IPS-NIHi11 (cell line): ENCODE measurements around the gene SLC66A1.
"Not testable (repeated sequence)": the region's sequence is repeated elsewhere in the genome, so short reads cannot be mapped to it uniquely, and the experiment has no call there.

Experiments
- DNase-seq: peaks from one replicate; pipeline ENCODE4 v3.0.0; 2012; ENCODE audit warnings: mixed read lengths, low spot score

SLC66A1 gene

DNA sequence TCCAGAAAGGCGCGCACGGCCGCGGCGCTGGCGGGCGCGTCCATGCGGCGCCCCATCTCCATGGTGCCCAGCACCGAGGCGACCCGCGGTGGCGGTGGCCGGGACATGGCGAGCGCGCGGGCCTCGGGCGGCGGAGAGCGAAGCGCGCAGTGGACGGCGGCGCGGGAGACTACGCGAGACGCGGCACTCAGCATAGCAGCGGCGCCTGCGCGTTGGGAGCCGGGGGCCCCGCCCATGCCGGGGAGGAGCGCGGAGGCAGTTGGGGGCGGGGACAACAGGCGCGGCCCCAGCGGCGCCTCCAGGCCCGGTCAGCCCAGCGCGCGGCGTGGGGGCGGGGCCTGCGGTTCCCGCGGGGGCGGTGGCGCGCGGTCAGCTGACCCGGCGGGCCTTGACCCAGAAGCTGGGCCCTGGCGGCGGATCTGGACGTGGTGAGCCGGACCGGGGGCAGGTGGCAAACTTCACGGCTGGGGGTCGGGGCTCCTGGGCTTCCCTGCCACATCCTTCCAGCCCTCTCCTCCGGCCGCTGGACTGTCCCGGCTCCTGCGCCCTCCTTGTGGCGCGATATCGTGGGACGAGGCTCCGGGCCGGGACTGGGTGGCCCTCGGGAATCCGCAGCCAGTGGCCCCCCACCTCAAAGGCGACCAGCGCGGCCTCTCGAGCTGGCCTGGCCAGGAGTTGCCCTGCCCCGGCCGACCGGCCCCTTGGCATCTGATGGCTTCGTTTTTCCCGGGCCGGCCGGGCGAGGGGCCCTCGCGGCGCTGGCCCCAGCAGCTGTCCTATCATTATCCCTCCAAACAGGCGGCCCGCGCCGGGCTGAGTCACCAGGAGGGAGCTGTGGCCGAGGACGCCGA, at the start of gene SLC66A1, which contains the start of gene AKR7A2:
TSS of gene SLC66A1 (plus strand) at position 396 of the 851 bp plus-strand sequence. CDS start 5,352 bp downstream, outside the sequence.
TSS of gene AKR7A2 (minus strand) at position 214 of the 851 bp plus-strand sequence. CDS start at position 194, 20 bp downstream.
- DNase-seq: peak; percentile 100

DNA sequence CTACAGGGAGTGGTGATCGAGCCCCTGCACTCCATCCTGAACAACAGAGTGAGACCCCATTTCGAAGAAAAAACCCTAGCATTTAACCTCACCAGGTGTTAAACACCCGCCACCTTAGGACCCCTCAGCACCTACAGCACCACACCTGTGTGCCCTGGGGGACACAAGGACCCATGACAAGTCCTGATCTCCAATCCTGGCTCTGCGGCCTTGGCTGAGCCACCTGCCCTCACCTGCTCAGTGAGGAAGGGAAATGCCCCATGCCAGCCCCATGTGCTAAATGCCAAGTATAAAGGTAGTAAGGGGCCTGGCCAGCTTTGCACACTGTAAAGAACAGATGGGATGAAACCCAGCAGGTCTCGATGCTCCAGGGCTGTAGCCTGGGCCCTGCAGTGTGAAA, 49.4 kb upstream of the SLC66A1 start:
- no peak for DNase-seq

DNA sequence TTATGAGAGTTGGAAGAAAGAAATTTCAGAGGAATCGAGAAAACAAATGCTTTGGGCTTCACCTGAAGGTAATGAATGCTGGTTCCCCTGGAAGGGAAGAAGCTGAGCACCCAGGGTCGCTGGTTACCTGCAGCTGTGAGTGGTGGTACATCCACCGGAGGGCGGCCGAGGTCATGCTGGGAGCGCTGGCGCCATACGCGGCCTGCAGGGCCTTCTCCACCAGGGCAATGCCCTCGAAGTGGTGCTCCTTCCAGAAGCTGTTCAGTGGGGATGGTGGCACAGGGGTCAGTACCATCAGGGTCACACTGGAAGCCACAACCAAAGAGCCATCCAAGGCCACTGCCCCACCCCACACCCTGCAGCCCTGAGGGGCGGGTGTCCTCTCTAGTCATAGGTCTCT, 43.7 kb upstream of the SLC66A1 start:
- no peak for DNase-seq

DNA sequence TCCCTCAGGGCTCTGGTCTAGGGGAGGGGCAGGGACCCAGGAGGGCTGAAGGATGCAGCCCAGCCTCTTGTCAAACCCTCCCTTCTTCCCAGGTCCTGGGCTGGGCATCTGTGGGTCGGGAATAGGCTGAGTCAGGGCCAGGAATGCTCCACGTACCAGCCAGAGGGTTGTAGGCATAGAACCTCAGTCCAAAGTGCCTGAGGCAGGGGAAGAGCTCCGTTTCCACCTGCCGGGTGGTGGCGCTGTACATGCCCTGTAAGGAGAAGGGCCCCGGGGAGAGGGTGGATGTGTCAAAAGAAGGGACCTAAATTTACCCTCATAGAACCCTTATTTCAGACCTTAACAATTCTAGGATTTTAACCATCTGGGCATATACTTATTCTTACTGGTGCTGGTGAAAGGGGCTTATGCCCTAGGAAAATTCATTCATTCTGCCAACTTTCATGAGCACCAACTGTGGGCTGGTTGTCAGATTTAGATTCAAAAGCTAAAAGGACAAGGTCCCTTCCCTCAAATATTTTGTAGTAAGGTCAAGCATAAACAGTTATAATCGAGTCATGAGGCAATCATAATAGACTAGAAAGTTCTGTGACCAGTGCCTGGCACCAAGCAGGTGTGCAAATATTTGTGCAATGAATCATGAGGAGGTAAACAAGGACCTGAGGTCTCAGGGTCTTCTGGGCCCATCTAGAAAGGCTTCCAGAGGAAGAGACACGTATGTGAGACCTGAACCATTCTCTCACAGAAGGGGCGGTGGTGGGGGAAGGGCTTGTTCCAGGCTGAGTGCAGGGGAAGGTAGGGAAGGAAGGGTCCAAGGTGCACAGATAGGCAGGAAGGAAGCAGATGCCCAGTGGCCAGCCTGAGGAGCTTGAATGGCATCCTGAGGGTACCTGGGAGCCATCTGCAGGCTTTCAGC, 42.4 kb upstream of the SLC66A1 start:
- not testable (repeated sequence) for DNase-seq

DNA sequence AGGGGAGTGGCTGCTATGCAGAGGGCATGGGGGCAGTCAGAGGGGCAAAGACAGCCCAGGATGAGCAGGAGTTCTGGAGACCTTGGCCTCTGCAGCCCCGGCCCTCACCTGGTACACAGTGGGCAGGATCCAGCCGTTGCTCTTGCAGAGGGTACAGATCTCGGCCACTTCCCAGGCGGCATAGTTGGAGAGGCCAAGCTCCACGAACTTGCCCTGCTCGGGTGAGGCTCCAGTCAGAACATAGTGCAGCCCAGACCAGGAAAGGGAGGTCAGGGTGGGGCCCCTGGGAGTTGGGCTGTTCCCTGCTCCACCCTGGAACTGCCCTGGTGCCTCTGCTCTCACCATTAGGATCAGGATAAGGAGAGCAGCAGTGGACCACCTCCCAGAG, 41.8 kb upstream of the SLC66A1 start:
- not testable (repeated sequence) for DNase-seq

DNA sequence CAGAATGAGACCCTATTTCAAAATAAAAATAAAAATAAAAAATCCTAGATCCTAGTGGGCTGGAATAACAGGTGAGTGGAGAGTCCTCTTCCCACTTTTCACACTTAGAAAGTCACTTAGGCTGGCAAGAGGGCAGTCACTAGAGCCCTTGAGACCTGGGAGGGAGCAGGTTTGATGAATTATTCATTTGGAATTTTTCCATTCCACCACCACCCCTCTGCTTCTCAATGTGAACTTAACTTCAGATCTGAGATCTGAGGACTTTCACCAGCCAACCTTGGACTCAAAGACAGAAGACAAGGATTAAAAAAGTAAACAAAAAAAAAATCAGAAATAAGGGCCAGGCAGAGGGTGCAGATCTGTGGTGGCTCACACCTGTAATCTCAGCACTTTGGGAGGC, 40.1 kb upstream of the SLC66A1 start:
- DNase-seq: no peak

GRCh38 chr1:19273106-19273843, 38.9 kb upstream of the SLC66A1 start:
- no peak for DNase-seq

GRCh38 chr1:19273844-19274531, 38.1 kb upstream of the SLC66A1 start:
- peak; percentile 70 for DNase-seq

DNA sequence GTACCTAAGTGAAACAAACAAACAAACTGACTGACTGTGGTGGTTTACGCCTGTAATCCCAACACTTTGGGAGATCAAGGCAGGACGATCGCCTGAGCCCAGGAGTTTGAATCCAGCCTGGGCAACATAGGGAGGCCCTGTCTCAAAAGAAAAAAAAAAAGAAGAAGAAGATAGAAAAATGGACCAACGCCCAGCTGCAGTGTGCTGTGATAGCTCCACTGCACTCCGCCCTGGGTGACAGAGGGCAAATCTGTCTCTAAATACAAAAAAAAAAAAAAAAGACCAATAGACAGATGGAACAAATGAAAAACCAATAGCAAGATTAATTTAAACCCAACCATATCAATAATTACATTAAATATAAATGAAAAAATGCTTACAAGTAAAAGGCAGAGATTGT, 37.5 kb upstream of the SLC66A1 start:
- DNase-seq: no peak

DNA sequence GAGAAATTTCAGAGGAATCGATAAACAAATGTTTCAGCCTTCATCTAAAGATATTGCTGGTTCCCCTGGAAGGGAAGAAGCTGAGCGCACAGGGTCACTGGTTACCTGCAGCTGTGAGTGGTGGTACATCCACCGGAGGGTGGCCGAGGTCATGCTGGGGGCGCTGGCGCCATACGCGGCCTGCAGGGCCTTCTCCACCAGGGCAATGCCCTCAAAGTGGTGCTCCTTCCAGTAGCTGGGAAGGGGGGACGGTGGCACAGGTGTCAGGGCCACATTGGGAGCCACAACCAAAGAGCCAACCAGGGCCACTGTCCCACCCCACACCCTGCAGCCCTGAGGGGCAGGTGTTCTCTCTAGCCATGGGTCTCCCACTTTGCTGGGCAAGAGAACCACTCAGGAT, 28.2 kb upstream of the SLC66A1 start:
- no peak for DNase-seq

DNA sequence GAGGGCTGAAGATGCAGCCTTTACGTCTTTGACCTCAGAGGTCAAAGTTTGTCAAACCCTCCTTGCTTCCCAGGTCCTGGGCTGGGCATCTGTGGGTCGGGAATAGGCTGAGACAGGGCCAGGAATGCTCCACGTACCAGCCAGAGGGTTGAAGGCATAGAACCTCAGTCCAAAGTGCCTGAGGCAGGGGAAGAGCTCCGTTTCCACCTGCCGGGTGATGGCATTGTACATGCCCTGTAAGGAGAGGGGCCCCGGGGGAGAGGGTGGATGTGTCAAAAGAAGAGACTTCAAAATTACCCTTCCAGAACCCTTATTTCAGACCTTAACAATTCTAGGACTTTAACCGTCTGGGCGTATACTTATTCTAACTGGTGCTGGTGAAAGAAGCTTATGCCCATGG, 27.2 kb upstream of the SLC66A1 start:
- no peak for DNase-seq

DNA sequence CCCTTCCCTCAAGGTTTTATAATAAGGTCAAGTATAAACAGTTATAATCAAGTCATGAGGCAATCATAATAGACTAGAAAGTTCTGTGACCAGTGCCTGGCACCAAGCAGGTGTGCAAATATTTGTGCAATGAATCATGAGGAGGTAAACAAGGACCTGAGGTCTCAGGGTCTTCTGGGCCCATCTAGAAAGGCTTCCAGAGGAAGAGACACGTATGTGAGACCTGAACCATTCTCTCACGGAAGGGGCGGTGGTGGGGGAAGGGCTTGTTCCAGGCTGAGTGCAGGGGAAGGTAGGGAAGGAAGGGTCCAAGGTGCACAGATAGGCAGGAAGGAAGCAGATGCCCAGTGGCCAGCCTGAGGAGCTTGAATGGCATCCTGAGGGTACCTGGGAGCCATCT, 26.8 kb upstream of the SLC66A1 start:
- not testable (repeated sequence) for DNase-seq

GRCh38 chr1:19285807-19286206, 26.3 kb upstream of the SLC66A1 start:
- not testable (repeated sequence) for DNase-seq

- DNase-seq: no peak
Measured at GRCh38 chr1:19287436-19288185, 24.5 kb upstream of the SLC66A1 start.

DNA sequence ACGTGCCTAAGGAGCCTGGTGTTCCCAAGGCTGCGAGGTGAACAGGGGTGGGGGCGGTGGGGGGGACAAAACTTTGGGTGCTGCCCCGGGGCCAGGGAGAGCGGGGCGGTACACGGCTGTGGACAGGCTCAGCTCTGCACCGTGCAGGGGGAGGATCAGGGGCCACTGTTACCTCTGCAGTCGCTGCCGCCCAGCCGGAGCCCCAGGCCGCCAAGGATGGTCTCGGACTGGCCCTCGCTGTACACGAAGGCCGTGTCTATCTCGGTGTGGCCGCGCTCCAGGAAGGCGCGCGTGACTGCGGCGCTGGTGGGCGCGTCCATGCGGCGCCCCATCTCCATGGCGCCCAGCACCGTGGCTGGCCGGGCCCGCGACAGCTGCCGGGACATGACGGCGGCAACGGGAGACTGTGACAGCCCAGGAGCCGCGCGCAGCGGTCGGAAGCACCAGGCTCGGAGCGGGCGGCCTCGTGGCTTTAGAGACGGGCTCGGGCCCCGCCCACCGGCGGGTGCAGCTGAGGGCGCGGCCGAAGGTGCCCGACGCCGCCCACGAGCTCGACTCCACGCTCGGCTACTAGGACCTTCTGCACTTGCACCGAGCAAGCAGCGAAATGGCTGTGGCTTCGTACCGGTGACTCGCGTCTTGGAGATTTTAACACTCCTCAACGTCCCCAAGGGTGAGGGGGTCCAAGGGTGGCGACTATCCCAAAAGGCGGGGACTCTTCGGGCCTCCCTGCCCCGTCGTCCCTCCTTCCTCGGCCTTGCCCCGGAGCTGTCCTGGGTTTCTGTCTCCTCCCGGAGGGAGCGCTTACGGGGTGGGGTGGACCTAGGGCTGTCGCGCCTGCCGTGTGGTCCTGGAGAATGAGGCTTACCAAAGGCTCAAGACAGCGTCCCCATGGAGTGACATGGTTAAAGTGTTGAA, 23.5 kb upstream of the SLC66A1 start, which contains the start of gene AKR7A3:
TSS of gene AKR7A3 (minus strand) at position 447 of the 918 bp plus-strand sequence. CDS start at position 386, 61 bp downstream.
- peak; percentile 80 for DNase-seq

DNA sequence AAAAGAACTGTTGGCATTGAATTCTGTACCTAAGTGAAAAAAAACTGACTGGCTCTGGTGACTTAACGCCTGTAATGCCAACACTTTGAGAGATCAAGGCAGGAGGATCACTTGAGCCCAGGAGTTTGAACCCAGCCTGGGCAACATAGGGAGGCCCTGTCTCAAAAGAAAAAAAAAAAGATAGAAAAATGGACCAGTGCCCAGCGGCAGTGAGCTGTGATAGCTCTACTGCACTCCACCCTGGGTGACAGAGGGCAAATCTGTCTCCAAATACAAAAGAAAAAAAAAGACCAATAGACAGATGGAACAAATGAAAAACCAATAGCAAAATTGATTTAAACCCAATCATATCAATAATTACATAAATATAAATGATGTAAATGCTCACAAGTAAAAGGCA, 22.9 kb upstream of the SLC66A1 start:
- no peak for DNase-seq

DNA sequence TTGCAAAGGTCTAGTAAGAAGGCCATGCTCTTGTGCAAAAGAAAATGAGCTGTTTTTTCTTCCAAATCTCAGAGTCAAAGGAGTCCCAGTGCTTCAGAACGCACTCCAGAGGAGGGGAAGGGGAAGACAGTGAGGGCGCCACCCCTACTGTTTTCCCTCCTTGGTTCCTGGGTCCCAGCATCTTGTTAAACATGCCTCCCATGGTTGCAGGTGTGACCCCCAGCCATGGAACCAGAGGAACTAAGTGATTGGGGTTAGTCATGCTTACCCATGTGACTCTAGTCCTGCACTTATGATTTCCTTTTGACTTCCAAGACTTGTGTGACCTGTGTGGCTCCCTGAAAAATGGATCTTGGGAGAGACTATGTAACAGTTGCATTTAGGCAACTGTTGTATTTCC, 17.5 kb upstream of the SLC66A1 start:
- no peak for DNase-seq

DNA sequence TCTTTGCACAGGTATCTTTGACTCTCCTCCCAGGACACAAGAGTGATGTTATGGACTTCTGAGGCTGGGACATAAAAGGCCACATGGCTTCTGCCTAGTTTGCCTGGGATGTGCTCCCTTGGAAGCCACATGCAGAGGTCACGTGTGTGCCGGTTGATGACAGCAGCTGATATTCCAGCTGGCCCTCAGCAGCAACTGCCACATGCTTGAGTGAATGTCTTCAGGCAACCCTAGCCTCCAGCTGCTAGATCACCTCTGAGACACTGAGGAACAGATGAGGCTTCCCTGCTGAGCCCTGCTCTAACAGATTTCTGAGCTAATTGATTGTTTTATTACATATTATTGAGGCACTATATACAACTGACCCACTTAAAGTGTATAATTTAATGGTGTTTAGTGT, 11.9 kb upstream of the SLC66A1 start:
- DNase-seq: no peak

- DNase-seq: not testable (repeated sequence)
Measured at GRCh38 chr1:19304081-19304480, 8.0 kb upstream of the SLC66A1 start.
